Vagina (tissue), 2 donors: ENCODE measurements around the gene VWC2L. TPM values are rescaled to one million over a fixed set of nuclear protein-coding genes. Genes with fewer than 3 reads are reported as not detected.

Experiments
- DNase-seq, 2 donors: peaks; one replicate each; pipeline ENCODE4 v3.0.0-alpha.2; 2017; ENCODE audit errors: extremely low spot score in 2 of 2
- H3K27ac ChIP-seq: fragments of 200-600 bp; sonication (generic); one replicate; pipeline ENCODE4 v1.5.1; 2019
- H3K27me3 ChIP-seq: fragments of 200-600 bp; sonication (generic); one replicate; pipeline ENCODE4 v1.5.1; 2019
- H3K36me3 ChIP-seq, 2 donors: fragments of 200-600 bp; sonication (generic); one replicate each; pipeline ENCODE4 v1.5.1; 2017 to 2019
- H3K4me1 ChIP-seq: fragments of 200-600 bp; sonication (generic); one replicate; pipeline ENCODE4 v1.5.1; 2019
- H3K4me3 ChIP-seq, 2 donors: fragments of 200-600 bp; sonication (generic); 1 replicate in 1 of 2; 2 replicates in 1 of 2; pipeline ENCODE4 v1.5.1; 2016 to 2019
- H3K9me3 ChIP-seq: fragments of 200-600 bp; sonication (generic); one replicate; pipeline ENCODE4 v1.5.1; 2019
- POLR2A ChIP-seq, 2 donors: fragments of 450-650 bp; IDR thresholded peaks; one replicate each; pipeline ENCODE4 v1.6.1; 2017; ENCODE audit warnings: antibody characterized with exemption in 2 of 2, mild to moderate bottlenecking in 2 of 2, moderate library complexity in 2 of 2
- POLR2AphosphoS5 ChIP-seq, 2 donors: sonication (generic); formaldehyde crosslinking; IDR thresholded peaks; one replicate each; pipeline ENCODE4 v1.9.0; 2017; ENCODE audit warnings: antibody characterized with exemption in 2 of 2, mild to moderate bottlenecking in 2 of 2, low read depth in 1 of 2; ENCODE audit not compliant: insufficient read depth in 1 of 2
- intact Hi-C: fragments of 100-400 bp; cut with DNase I; formaldehyde crosslinking; loops from one replicate; pipeline ENCODE4 v1.15.1; 2023
- total RNA-seq: library from RNA; depleted of rRNA; stranded (reverse); fragments of >200 nt; gene quantifications from one replicate; pipeline ENCODE4 v1.2.3, GENCODE V29; 2016
- TF ChIP-seq, protein P1 (sequence below), 3 experiments: fragments of 450-650 bp in 2 of 3; fragments of 200-600 bp in 1 of 3; sonication (generic) in 1 of 3; IDR thresholded peaks; one replicate each; pipeline ENCODE4 v1.5.1; 2017 to 2019; ENCODE audit warnings: antibody characterized with exemption in 3 of 3, mild to moderate bottlenecking in 2 of 3, moderate library complexity in 2 of 3

Gene VWC2L
- total RNA-seq, 1 donor from 2014 or later = not detected

DNA sequence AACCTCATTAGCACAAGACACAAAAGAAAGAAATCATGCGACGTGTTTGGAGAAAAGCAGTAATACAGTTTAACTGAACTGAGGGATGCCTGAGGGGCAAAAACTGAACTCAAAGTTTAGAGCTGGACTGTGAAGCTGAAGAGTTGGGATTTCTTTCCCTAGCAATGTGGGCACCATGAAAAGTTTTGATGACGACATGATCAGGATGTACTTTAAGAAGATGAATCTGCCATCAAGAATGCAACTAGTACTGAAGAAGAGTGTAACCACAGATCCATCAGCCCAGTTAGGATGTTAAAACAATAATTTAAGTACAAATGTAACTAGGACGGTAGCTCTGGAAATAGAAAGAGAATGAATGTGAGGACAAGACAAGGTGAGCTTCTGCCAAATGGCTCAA lies 196.2 kb downstream of the VWC2L start:
- TF ChIP-seq POLR2A (IDR thresholded peaks at IDR 0.05) = no peak
- TF ChIP-seq, protein P1, sequence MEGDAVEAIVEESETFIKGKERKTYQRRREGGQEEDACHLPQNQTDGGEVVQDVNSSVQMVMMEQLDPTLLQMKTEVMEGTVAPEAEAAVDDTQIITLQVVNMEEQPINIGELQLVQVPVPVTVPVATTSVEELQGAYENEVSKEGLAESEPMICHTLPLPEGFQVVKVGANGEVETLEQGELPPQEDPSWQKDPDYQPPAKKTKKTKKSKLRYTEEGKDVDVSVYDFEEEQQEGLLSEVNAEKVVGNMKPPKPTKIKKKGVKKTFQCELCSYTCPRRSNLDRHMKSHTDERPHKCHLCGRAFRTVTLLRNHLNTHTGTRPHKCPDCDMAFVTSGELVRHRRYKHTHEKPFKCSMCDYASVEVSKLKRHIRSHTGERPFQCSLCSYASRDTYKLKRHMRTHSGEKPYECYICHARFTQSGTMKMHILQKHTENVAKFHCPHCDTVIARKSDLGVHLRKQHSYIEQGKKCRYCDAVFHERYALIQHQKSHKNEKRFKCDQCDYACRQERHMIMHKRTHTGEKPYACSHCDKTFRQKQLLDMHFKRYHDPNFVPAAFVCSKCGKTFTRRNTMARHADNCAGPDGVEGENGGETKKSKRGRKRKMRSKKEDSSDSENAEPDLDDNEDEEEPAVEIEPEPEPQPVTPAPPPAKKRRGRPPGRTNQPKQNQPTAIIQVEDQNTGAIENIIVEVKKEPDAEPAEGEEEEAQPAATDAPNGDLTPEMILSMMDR (IDR thresholded peaks at IDR 0.05) = no peak
- Histone ChIP-seq H3K27me3 (no peaks in the 10 kb centered on the region), H3K4me1 (no peaks in the 10 kb centered on the region), H3K4me3 (no peak overlapping the region), H3K9me3 (no peaks in the 10 kb centered on the region), H3K36me3 (no peaks in the 10 kb centered on the region), H3K27ac (no peak overlapping the region)
- no peak for DNase-seq
- intact Hi-C loops = no loop called here

DNA sequence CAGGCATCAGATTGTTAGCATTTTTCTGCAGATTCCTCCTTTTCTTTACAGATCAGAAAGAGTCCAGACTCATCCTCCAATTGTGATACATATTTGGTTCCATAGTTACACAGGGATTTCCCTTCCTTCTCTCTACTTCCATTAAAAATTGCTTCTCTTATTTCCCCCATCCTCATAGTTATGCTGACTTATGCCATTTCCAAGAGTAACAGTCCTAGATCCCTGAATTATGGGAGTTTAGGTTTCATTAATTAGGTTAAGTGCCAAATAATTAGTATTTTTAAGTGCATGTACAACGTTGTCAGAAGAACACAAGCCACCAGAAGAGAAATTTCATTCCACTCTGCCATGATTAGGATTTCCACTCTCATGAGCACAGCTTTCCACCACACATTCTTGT lies 200.2 kb downstream of the VWC2L start:
- Histone ChIP-seq H3K27ac (no peak overlapping the region), H3K9me3 (no peaks in the 10 kb centered on the region), H3K27me3 (no peaks in the 10 kb centered on the region), H3K4me1 (no peaks in the 10 kb centered on the region), H3K4me3 (no peak overlapping the region), H3K36me3 (no peaks in the 10 kb centered on the region)
- intact Hi-C loops = no loop called here
- DNase-seq = no peak
- TF ChIP-seq, protein P1 (IDR thresholded peaks at IDR 0.05) = no peak
- TF ChIP-seq POLR2AphosphoS5 (IDR thresholded peaks at IDR 0.05; ENCODE audit: insufficient read depth in 1 of 2, low read depth in 1 of 2) (no peak), POLR2A (IDR thresholded peaks at IDR 0.05) (no peak)

DNA sequence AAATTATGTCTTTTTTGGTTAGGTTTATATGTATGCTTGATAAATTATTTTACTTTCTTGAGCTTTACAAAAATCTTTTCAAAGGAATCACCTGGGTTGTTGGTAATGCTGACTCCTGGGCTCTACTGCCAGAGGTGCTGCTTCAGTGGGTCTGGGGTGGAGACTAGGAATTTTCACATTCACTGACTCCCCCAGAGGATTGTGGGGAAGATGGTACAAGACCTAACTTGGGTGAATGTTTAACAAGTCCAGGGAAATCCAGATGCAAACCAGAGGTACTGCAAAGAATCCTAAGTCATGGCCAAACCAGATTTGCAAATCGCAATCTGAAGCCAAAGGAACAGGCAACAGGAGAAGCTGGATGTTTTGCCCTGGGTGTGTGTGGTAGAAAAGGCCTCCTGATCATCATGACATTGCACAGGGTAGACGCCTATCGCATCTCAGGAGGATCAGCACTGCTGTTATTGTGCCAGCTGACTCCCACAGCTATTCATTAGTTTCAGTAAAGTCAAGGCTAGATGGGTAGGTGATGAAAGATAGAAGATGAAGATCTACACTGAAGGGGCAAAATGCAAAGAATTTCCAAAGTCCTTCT lies 213.4 kb downstream of the VWC2L start:
- Histone ChIP-seq H3K27me3 (no peaks in the 10 kb centered on the region), H3K4me3 (no peak overlapping the region), H3K4me1 (no peaks in the 10 kb centered on the region), H3K9me3 (no peaks in the 10 kb centered on the region), H3K36me3 (no peaks in the 10 kb centered on the region), H3K27ac (no peak overlapping the region)
- TF ChIP-seq POLR2AphosphoS5 (IDR thresholded peaks at IDR 0.05; ENCODE audit: insufficient read depth in 1 of 2, low read depth in 1 of 2) (no peak), POLR2A (IDR thresholded peaks at IDR 0.05) (no peak)
- TF ChIP-seq, protein P1 (IDR thresholded peaks at IDR 0.05) = no peak
- intact Hi-C loops = no loop called here
- no peak for DNase-seq

DNA sequence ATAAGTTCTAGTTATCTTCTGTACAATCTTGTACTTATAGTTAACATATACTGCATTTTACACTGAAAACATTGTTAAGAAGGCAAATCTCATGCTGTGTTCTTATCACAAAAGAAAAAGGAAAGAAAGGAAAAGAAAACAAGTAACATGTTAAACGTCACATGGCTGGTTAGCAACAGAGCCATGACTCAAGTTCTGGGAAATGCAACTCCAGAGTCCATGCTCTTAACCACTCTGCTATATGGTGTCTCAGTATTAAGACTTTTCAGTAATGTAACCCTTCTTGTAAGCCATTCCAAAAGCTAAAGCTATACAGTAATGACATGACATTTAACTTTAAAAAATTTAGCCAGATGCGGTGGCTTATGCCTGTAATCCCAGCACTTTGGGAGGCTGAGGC lies 217.2 kb downstream of the VWC2L start:
- TF ChIP-seq, protein P1 (IDR thresholded peaks at IDR 0.05) = no peak
- TF ChIP-seq POLR2A (IDR thresholded peaks at IDR 0.05) = no peak
- DNase-seq = no peak
- Histone ChIP-seq H3K4me3 (no peak overlapping the region), H3K27me3 (no peaks in the 10 kb centered on the region), H3K27ac (no peak overlapping the region), H3K36me3 (no peaks in the 10 kb centered on the region), H3K9me3 (no peaks in the 10 kb centered on the region), H3K4me1 (no peaks in the 10 kb centered on the region)
- intact Hi-C loops = no loop called here
